Mucosa of rectum (tissue), 2 donors: Measurements from ENCODE around the gene DNAAF5.

Experiments
- H3K27ac ChIP-seq, 2 donors: one replicate each; pipeline ENCODE4 v1.7.0; 2013; ENCODE audit warnings: inconsistent platforms in 2 of 2, low read depth in 2 of 2, low read length in 2 of 2
- H3K27me3 ChIP-seq, 2 donors: one replicate each; pipeline ENCODE4 v1.7.0; 2013; ENCODE audit warnings: low read length in 2 of 2; ENCODE audit not compliant: control insufficient read depth in 2 of 2, insufficient read depth in 2 of 2
- H3K36me3 ChIP-seq, 2 donors: one replicate each; pipeline ENCODE4 v1.7.0; 2013; ENCODE audit warnings: low read length in 2 of 2; ENCODE audit not compliant: control insufficient read depth in 2 of 2, insufficient read depth in 2 of 2
- H3K4me1 ChIP-seq, 2 donors: one replicate each; pipeline ENCODE4 v1.7.0; 2013; ENCODE audit warnings: low read length in 2 of 2, mild to moderate bottlenecking in 1 of 2; ENCODE audit not compliant: control insufficient read depth in 2 of 2, insufficient read depth in 2 of 2
- H3K4me3 ChIP-seq, 2 donors: one replicate each; pipeline ENCODE4 v1.7.0; 2013; ENCODE audit warnings: low read length in 2 of 2
- H3K9ac ChIP-seq, 2 donors: one replicate each; pipeline ENCODE4 v1.7.0; 2013; ENCODE audit warnings: low read length in 2 of 2, low read depth in 1 of 2, mild to moderate bottlenecking in 1 of 2
- H3K9me3 ChIP-seq, 2 donors: one replicate each; pipeline ENCODE4 v1.7.0; 2013; ENCODE audit warnings: low read length in 2 of 2; ENCODE audit not compliant: control insufficient read depth in 2 of 2
- donor health status: healthy.
- donor health status: Normal muscosa, but diverticular disease.

DNAAF5 gene

DNA sequence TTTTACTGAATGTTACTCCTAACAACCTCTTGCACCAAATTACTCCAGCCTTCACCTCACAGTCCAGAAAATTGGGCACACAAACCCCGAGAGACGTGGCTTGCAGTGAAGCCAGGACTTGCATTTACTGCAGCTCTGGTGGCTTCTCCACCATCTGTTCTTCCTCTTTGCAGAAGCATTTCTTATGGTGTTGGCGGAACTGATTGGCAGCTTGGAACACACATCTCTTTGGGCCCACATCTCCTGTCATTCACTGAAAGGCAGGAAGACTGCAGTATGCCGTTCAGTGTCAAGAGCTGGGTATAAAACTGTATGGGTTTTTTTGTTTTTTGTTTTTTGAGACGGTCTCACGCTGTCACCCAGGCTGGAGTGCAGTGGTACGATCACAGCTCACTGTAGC lies 38.9 kb downstream of the DNAAF5 start:
- H3K27me3 ChIP-seq, result no peaks in the 10 kb centered on the region
- peaks cover 1 to 8% of the 10 kb centered on the region in 2 donors for H3K4me1 ChIP-seq
- no peak overlapping the region for H3K4me3 ChIP-seq
- no peak overlapping the region for H3K9ac ChIP-seq
- H3K9me3 ChIP-seq, result no peaks in the 10 kb centered on the region
- H3K36me3 ChIP-seq, result peaks cover 26 to 38% of the 10 kb centered on the region in 2 donors
- H3K27ac ChIP-seq, result no peak overlapping the region

DNA sequence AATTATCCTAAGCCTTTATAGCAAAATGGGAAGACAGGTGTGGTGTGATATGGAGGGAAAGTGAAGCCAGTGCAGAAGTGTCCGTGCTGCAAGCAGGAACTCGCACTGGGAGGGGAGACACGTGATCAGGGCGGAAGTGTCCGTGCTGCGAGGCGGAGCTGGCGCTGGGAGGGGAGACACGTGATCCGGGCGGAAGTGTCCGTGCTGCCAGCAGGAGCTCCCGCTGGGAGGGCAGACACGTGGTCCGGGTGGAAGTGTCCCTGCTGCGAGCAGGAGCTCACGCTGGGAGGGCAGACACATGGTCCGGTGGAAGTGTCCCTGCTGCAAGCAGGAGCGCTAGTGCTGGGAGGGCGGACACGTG lies 41.1 kb downstream of the DNAAF5 start:
- peaks cover 26 to 30% of the 10 kb centered on the region in 2 donors for H3K36me3 ChIP-seq
- H3K27me3 ChIP-seq, result no peaks in the 10 kb centered on the region
- H3K4me1 ChIP-seq, result peaks cover 9 to 21% of the 10 kb centered on the region in 2 donors
- H3K9ac ChIP-seq, result no peak overlapping the region
- H3K27ac ChIP-seq, result peak overlapping the region in 1 of 2 donors; percentile 42
- peak overlapping the region in 1 of 2 donors; percentile 34 for H3K4me3 ChIP-seq
- H3K9me3 ChIP-seq, result no peaks in the 10 kb centered on the region

DNA sequence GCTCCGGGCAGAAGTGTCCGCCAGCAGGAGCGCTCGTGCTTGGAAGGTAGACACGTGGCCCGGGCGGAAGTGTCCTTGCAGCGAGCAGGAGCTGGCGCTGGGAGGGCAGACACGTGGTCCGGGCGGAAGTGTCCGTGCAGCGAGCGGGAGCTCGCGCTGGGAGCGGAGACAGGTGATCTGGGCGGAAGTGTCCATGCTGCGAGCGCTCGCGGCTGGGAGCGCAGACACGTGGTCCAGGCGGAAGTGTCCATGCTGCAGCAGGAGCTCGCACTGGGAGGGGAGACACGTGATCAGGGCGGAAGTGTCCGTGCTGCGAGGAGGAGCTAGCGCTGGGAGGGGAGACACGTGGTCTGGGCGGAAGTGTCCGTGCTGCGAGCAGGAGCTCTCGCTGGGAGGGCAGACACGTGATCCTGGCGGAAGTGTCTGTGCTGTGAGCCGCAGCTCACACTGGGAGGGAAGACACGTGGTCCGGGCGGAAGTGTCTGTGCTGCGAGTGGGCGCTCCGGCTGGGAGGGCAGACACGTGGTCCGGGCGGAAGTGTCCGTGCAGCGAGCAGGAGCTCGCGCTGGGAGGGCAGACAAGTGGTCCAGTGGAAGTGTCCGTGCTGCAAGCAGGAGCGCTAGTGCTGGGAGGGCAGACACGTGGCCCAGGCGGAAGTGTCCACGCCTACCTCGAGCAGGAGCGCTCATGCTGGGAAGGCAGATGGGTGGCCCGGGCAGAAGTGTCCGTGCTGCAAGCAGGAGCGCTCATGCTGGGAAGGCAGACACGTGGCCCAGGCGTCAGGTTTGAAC lies 41.6 kb downstream of the DNAAF5 start:
- H3K4me1 ChIP-seq, result peaks cover 9 to 21% of the 10 kb centered on the region in 2 donors
- peaks cover 25 to 26% of the 10 kb centered on the region in 2 donors for H3K36me3 ChIP-seq
- H3K9ac ChIP-seq, result no peak overlapping the region
- H3K4me3 ChIP-seq, result peak overlapping the region in 1 of 2 donors; percentile 34
- H3K27ac ChIP-seq, result peak overlapping the region in 1 of 2 donors; percentile 42
- no peaks in the 10 kb centered on the region for H3K27me3 ChIP-seq
- no peaks in the 10 kb centered on the region for H3K9me3 ChIP-seq

DNA sequence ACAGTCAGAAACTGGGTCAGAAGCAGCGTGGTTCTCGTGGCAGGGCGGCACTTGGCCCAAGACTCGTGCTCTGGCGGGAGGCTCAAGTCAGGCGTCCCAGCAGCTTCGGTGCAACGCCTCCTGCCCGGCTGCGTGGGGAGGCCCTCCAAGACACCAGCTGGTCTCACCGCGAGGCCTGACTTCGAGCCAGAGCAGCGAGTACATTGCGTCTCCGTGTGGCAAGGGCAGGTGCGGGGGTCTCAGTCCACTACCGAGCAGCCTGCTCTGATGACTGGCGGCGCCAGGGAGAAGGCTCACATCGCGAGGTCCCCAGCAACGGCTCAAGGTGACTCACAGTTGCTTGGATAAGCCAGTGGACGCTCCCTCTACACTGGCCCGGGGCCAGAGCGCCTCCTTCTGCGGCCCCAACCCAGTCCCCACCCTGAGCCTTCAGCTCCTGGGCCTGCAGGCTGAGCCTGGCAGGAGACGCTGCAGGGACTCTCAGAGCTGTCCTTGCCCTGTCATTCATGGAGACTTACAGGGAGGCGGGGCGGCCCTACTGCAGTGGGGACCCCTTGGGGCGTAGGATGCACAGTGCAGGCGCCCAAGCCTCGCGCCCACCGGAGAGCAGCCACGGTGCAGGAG lies 42.5 kb downstream of the DNAAF5 start:
- Histone ChIP-seq H3K27me3 (no peaks in the 10 kb centered on the region), H3K27ac (peak overlapping the region in 1 of 2 donors; percentile 7), H3K9me3 (no peaks in the 10 kb centered on the region), H3K4me1 (peaks cover 9 to 21% of the 10 kb centered on the region in 2 donors), H3K36me3 (peaks cover 19 to 24% of the 10 kb centered on the region in 2 donors), H3K9ac (no peak overlapping the region), H3K4me3 (no peak overlapping the region)

DNA sequence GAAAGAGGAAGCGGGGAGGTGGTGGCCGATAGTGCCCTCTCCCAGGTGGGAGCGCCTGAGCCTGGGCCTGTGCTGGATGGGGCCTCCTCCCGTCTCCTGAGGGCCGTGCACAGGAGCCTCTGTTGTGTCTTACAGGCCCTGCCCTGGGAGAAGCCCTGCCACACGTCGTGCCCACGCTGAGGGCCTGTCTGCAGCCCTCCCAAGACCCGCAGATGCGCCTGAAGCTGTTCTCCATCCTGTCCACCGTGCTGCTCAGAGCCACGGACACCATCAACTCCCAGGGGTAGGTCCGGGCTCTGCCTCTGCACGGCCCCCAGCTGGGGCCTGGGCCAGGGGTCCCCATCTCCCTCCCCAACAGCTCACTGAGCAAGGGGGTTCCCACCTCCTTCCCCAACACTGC lies 43.8 kb downstream of the DNAAF5 start:
- Histone ChIP-seq H3K27ac (peak overlapping the region in 1 of 2 donors; percentile 46), H3K36me3 (peaks cover 14 to 21% of the 10 kb centered on the region in 2 donors), H3K27me3 (no peaks in the 10 kb centered on the region), H3K9ac (peak overlapping the region in 1 of 2 donors; percentile 37), H3K9me3 (no peaks in the 10 kb centered on the region), H3K4me1 (peaks cover 9 to 21% of the 10 kb centered on the region in 2 donors), H3K4me3 (no peak overlapping the region)

DNA sequence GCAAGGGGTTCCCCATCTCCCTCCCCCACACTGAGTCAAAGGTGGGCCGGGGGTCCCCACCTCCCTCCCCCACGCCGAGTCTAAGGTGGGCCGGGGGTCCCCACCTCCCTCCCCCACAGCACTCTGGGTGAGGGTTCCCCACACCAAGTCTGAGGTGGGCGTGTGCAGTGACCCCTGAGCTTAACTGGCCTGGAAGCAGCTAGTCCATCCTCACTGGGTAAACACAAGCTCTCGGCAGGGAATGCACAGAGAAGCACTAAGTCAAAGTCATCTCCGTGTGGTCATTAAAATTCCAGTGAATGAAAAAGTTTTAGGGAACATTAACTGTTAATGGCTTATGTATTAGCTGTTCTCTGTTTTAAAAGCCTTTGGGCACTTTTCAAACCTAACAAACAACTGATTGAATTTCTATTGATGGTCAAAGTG lies 44.3 kb downstream of the DNAAF5 start:
- Histone ChIP-seq H3K36me3 (peaks cover 15 to 20% of the 10 kb centered on the region in 2 donors), H3K27ac (peak overlapping the region; percentile 59 to 66), H3K4me3 (no peak overlapping the region), H3K9ac (peak overlapping the region in 1 of 2 donors; percentile 37), H3K9me3 (no peaks in the 10 kb centered on the region), H3K27me3 (no peaks in the 10 kb centered on the region), H3K4me1 (peaks cover 9 to 21% of the 10 kb centered on the region in 2 donors)

DNA sequence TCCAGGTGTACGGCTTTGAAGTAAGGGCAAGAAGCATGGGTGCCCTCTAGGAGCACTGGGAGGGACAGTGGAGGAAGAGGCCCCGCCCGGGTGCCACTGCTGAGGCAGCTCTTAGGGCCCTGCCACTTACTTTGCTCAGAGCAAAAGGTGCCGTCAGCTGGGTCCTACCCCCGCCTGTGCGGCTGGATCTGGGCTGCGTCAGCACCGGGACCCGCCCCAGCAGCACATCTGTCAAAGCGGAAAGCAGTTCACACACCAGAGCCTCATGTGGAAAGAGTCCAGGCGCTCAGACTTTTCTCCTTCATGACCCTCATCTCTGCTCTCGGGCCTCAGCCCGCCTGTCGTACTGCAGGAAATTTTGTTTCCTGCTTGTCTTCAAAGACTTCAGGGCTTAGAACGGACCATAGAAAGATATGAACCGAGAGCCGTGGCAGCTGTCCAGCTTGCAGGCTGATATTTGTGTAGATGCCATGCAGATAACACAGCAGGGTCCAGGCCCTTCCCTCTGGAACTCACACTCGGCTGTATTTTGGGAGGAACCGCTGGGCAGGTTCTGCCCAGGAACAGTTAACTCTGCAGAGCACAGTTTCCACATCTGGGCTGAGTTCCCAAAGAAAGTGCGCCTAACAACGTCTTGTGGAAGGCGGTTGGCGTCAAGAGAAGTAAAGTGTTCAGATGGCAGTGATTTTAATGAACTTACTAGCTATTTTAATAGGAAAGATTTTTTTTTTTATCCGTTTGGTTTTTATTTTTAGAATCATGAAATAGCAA lies 44.9 kb downstream of the DNAAF5 start:
- Histone ChIP-seq H3K9me3 (no peaks in the 10 kb centered on the region), H3K27me3 (no peaks in the 10 kb centered on the region), H3K4me3 (no peak overlapping the region), H3K27ac (peak overlapping the region; percentile 59 to 66), H3K4me1 (peaks cover 9 to 21% of the 10 kb centered on the region in 2 donors), H3K36me3 (peaks cover 15 to 21% of the 10 kb centered on the region in 2 donors), H3K9ac (no peak overlapping the region)

DNA sequence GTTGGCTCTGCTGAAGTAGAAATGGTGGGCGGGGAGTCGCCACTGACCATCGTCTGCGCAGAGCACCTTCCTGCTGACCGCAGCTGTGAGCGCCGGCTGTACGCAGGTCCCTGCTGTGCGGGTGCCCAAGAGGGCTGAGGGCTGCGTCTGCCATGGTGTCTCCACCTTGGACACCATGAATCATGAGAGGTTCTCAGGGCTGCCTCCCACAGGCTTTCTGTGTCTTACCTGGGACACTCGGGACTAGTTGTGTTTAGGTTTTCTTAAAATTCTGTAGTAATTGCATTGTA lies 45.5 kb downstream of the DNAAF5 start:
- Histone ChIP-seq H3K4me1 (peaks cover 9 to 21% of the 10 kb centered on the region in 2 donors), H3K36me3 (peaks cover 18 to 23% of the 10 kb centered on the region in 2 donors), H3K27ac (no peak overlapping the region), H3K9me3 (no peaks in the 10 kb centered on the region), H3K9ac (no peak overlapping the region), H3K27me3 (no peaks in the 10 kb centered on the region), H3K4me3 (no peak overlapping the region)

DNA sequence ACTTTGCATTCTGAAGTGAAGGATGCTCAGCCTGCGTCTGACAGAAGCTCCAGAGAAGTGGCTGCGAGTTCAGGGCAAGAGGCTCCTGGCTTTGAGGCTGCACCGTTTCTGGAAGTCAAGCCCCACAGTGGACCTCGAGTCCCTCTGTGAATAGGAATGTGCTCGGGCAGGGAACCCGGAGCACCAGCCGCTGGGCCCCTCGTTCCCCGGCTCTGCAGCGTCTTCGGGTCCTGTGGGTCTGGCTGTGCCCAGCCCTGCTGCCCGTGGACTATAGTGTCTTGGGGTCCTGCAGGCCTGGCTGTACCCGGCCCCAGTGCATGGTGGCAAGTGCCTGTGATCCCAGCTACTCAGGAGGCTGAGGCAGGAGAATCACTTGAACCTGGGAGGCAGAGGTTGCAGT lies 45.9 kb downstream of the DNAAF5 start:
- no peak overlapping the region for H3K4me3 ChIP-seq
- H3K9me3 ChIP-seq, result no peaks in the 10 kb centered on the region
- H3K4me1 ChIP-seq, result peaks cover 9 to 21% of the 10 kb centered on the region in 2 donors
- H3K9ac ChIP-seq, result no peak overlapping the region
- no peak overlapping the region for H3K27ac ChIP-seq
- peaks cover 21 to 23% of the 10 kb centered on the region in 2 donors for H3K36me3 ChIP-seq
- H3K27me3 ChIP-seq, result no peaks in the 10 kb centered on the region
